Trophoblast cell (in vitro differentiated cells and primary cell): ENCODE results near the gene TBXAS1.

Source experiments
- DNase-seq, 2 donors: peaks; one replicate each; pipeline ENCODE4 v3.0.0-alpha.2; 2016
- H2AFZ ChIP-seq: 2 replicates; pipeline ENCODE4 v1.6.1; 2013; ENCODE audit warnings: low read length, moderate library complexity, mild to moderate bottlenecking; ENCODE audit not compliant: insufficient read depth, poor library complexity
- H2AK5ac ChIP-seq: 2 replicates; pipeline ENCODE4 v1.6.1; 2013; ENCODE audit warnings: mild to moderate bottlenecking, low read length
- H2BK120ac ChIP-seq: 2 replicates; pipeline ENCODE4 v1.6.1; 2013; ENCODE audit warnings: low read length, mild to moderate bottlenecking, moderate library complexity; ENCODE audit not compliant: insufficient read depth, poor library complexity
- H2BK12ac ChIP-seq: 2 replicates; pipeline ENCODE4 v1.6.1; 2013; ENCODE audit warnings: mild to moderate bottlenecking, low read length, moderate library complexity
- H2BK5ac ChIP-seq: 2 replicates; pipeline ENCODE4 v1.6.1; 2013; ENCODE audit warnings: low read length, low read depth, moderate library complexity, mild to moderate bottlenecking; ENCODE audit not compliant: poor library complexity
- H3K14ac ChIP-seq: 2 replicates; pipeline ENCODE4 v1.6.1; 2013; ENCODE audit warnings: mild to moderate bottlenecking, low read length
- H3K18ac ChIP-seq: 2 replicates; pipeline ENCODE4 v1.6.1; 2013; ENCODE audit warnings: mild to moderate bottlenecking, low read length
- H3K23ac ChIP-seq: 2 replicates; pipeline ENCODE4 v1.6.1; 2013; ENCODE audit warnings: low read length
- H3K27ac ChIP-seq: 2 replicates; pipeline ENCODE4 v1.5.1; 2013; ENCODE audit warnings: low read depth, mild to moderate bottlenecking, inconsistent platforms, low read length, moderate library complexity
- H3K27me3 ChIP-seq: 2 replicates; pipeline ENCODE4 v1.6.1; 2013; ENCODE audit warnings: inconsistent platforms, mild to moderate bottlenecking, low read length, moderate library complexity; ENCODE audit not compliant: insufficient read depth
- H3K36me3 ChIP-seq, 2 experiments: 1 replicate in 1 of 2; 2 replicates in 1 of 2; pipeline ENCODE4 v1.6.1; 2013; ENCODE audit warnings: low read length in 2 of 2, mild to moderate bottlenecking in 2 of 2, moderate library complexity in 1 of 2; ENCODE audit not compliant: insufficient read depth in 2 of 2, control insufficient read depth in 1 of 2
- H3K4ac ChIP-seq: 2 replicates; pipeline ENCODE4 v1.6.1; 2013; ENCODE audit warnings: low read depth, mild to moderate bottlenecking, low read length, moderate library complexity
- H3K4me1 ChIP-seq, 2 experiments: 1 replicate in 1 of 2; 2 replicates in 1 of 2; pipeline ENCODE4 v1.6.1; 2013; ENCODE audit warnings: low read length in 2 of 2, mild to moderate bottlenecking in 2 of 2, moderate library complexity in 1 of 2; ENCODE audit not compliant: insufficient read depth in 2 of 2, control insufficient read depth in 1 of 2
- H3K4me2 ChIP-seq: 2 replicates; pipeline ENCODE4 v1.6.1; 2013; ENCODE audit warnings: inconsistent platforms, mild to moderate bottlenecking, low read length, moderate library complexity
- H3K4me3 ChIP-seq: 2 replicates; pipeline ENCODE4 v1.5.1; 2013; ENCODE audit warnings: mild to moderate bottlenecking, low read depth, low read length, inconsistent platforms
- H3K79me1 ChIP-seq: one replicate; pipeline ENCODE4 v1.6.1; 2013; ENCODE audit warnings: low read length
- H3K79me2 ChIP-seq: 2 replicates; pipeline ENCODE4 v1.6.1; 2013; ENCODE audit warnings: low read length, mild to moderate bottlenecking; ENCODE audit not compliant: control insufficient read depth, insufficient read depth, poor library complexity
- H3K9ac ChIP-seq: 2 replicates; pipeline ENCODE4 v1.6.1; 2013; ENCODE audit warnings: mild to moderate bottlenecking, low read length
- H3K9me3 ChIP-seq: 2 replicates; pipeline ENCODE4 v1.6.1; 2013; ENCODE audit warnings: low read depth, mild to moderate bottlenecking, control low read depth, inconsistent platforms, low read length; ENCODE audit not compliant: insufficient read depth
- H4K12ac ChIP-seq: 2 replicates; pipeline ENCODE4 v1.6.1; 2013; ENCODE audit warnings: low read depth, mild to moderate bottlenecking, low read length, moderate library complexity
- H4K8ac ChIP-seq: 2 replicates; pipeline ENCODE4 v1.6.1; 2013; ENCODE audit warnings: low read depth, mild to moderate bottlenecking, low read length, moderate library complexity
- H4K91ac ChIP-seq: one replicate; pipeline ENCODE4 v1.6.1; 2013; ENCODE audit warnings: low read depth, mild to moderate bottlenecking, low read length, moderate library complexity
- WGBS: extraction: QIAGEN DNeasy Blood & Tissue Kit; methylation state at CpG from one replicate; pipeline ENCODE4 v1.1.7; 2013; ENCODE audit warnings: missing lambda C conversion rate; ENCODE audit not compliant: insufficient read length, insufficient coverage; ENCODE audit errors: extremely low coverage; 5-methylcytosine and 5-hydroxymethylcytosine counted together

The TBXAS1 gene

GRCh38 chr7:140068033-140068432, 239.0 kb downstream of the TBXAS1 start:
- H4K91ac ChIP-seq, result no peak overlapping the region
- no peak overlapping the region for H3K27ac ChIP-seq
- no peaks in the 10 kb centered on the region for H3K79me1 ChIP-seq
- H2AK5ac ChIP-seq, result no peak overlapping the region
- H2BK5ac ChIP-seq, result no peak overlapping the region
- H3K4me2 ChIP-seq, result no peak overlapping the region
- H2BK120ac ChIP-seq, result no peak overlapping the region
- no peak overlapping the region for H4K8ac ChIP-seq
- no peak for DNase-seq
- H3K18ac ChIP-seq, result no peak overlapping the region
- H3K79me2 ChIP-seq, result no peaks in the 10 kb centered on the region
- no peaks in the 10 kb centered on the region for H3K4me1 ChIP-seq
- H3K9me3 ChIP-seq, result peaks cover 2% of the 10 kb centered on the region
- no peak overlapping the region for H3K9ac ChIP-seq
- H2BK12ac ChIP-seq, result no peak overlapping the region
- no peak overlapping the region for H3K4ac ChIP-seq
- H4K12ac ChIP-seq, result no peak overlapping the region
- no peak overlapping the region for H3K4me3 ChIP-seq
- no peak overlapping the region for H2AFZ ChIP-seq
- no peak overlapping the region for H3K14ac ChIP-seq
- H3K23ac ChIP-seq, result no peak overlapping the region
- peaks cover 3% of the 10 kb centered on the region for H3K27me3 ChIP-seq
- no peaks in the 10 kb centered on the region for H3K36me3 ChIP-seq
- WGBS, result no CpG with 5 or more reads among the region's 2 CpGs

- no CpG with 5 or more reads among the region's 4 CpGs for WGBS
Measured at GRCh38 chr7:140069298-140069949, 240.4 kb downstream of the TBXAS1 start.

More at GRCh38 chr7:140069298-140069949, 240.4 kb downstream of the TBXAS1 start:
- Histone ChIP-seq H3K4me1 (no peaks in the 10 kb centered on the region), H3K27ac (no peak overlapping the region), H3K23ac (no peak overlapping the region), H2BK5ac (no peak overlapping the region), H3K4me3 (no peak overlapping the region), H3K4ac (no peak overlapping the region), H4K91ac (no peak overlapping the region), H4K8ac (no peak overlapping the region), H3K14ac (no peak overlapping the region), H2AK5ac (no peak overlapping the region), H3K27me3 (no peaks in the 10 kb centered on the region), H2AFZ (no peak overlapping the region), H3K4me2 (no peak overlapping the region), H3K79me2 (no peaks in the 10 kb centered on the region), H2BK12ac (no peak overlapping the region), H3K9ac (no peak overlapping the region), H2BK120ac (no peak overlapping the region), H3K79me1 (no peaks in the 10 kb centered on the region), H3K36me3 (no peaks in the 10 kb centered on the region), H3K9me3 (no peaks in the 10 kb centered on the region), H3K18ac (no peak overlapping the region), H4K12ac (no peak overlapping the region)
- DNase-seq, result no peak
